ENCODE data around the gene PSMA2.
A peak's percentile ranks its signal among the peaks of the same experiment; 100 is the strongest.

The PSMA2 gene

GRCh38 chr7:42939457-42940240, 7.7 kb upstream of the PSMA2 start:
- no peak for DNase-seq

GRCh38 chr7:42935861-42936260, 3.9 kb upstream of the PSMA2 start:
- no peak for DNase-seq

- DNase-seq: no peak
Measured at GRCh38 chr7:42934291-42934690, 2.3 kb upstream of the PSMA2 start.

- peak; percentile 38 for DNase-seq
Measured at GRCh38 chr7:42932811-42933591, 1.0 kb upstream of the PSMA2 start.

DNA sequence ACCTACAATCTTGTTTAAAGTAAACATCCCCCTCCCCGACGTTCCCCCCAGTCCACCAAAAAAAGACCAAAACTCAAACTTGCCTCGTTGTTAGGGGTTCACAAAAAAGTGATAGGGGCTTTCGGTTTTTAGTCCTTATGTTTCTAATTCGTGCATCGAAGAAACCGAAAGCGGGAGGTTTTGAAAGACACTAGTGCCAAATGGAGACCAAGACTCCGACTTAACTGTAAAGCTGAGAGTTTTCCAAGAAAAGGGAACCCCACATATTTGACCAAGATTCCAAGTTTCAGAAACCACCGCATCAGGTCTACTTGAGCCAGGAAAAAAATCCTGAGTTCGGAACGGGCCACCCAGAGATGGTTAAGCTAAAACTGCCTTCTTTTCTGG, 534 bp downstream of the PSMA2 start:
- DNase-seq: peak; percentile 52

GRCh38 chr7:42930889-42931288, 1.1 kb downstream of the PSMA2 start:
- DNase-seq: no peak

GRCh38 chr7:42929449-42929848, 2.5 kb downstream of the PSMA2 start:
- no peak for DNase-seq

- DNase-seq: no peak
Measured at GRCh38 chr7:42928754-42929153, 3.2 kb downstream of the PSMA2 start.

GRCh38 chr7:42926204-42926603, 5.8 kb downstream of the PSMA2 start:
- no peak for DNase-seq

DNA sequence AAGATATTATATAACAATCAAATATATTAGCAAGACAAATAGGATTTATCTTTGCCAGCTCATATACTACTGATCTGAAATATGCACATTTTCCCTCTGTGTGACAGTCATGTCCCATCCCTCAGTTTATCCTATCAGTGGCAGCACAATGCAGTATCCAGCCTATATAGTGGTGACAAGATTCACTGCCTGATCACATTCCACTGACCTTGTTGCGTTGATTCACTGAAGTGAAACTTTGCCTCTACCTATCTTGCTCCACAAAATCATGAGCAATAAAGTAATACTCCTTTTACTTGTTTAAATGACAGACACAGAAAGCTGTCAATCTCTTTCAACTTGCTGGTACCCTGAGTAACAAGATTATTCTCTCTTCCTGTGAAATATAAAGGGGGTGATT, 6.3 kb downstream of the PSMA2 start:
- no peak for DNase-seq

- no peak for DNase-seq
Measured at GRCh38 chr7:42924223-42924838, 7.6 kb downstream of the PSMA2 start.

GRCh38 chr7:42922017-42922753, 9.8 kb downstream of the PSMA2 start:
- DNase-seq: no peak

GRCh38 chr7:42915356-42915755, 16.6 kb downstream of the PSMA2 start:
- no peak for DNase-seq

DNA sequence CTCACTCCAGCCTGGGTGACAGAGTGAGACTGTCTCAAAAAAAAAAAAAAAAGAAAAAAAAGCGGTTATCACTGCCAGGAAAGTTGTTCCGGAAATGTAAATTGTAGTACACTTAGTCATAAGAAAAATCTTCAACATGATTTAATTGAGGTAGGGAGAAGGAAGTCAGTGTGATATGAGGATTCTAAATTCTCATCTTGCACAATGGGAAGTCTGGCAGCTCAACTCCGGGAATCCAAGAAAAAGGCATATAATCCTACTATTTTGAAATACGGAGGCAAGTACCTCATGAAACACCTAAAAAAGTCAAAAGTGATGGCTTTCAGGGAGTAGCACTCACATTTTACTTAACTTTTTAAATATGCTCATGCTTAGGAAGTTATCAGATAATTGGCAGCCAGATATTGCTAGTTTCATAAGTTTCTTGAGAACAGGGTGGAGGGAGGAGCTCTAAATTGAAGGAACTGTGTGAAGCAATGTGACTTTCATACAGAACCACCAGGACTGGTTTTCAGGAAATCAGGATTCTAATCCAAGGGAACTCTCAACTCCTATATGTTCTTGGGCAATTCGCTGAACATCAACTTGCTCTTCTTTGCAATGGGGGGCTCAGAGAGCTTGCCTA, 17.4 kb downstream of the PSMA2 start:
- DNase-seq: no peak

GRCh38 chr7:42914009-42914408, 18.0 kb downstream of the PSMA2 start:
- no peak for DNase-seq

- DNase-seq: no peak
Measured at GRCh38 chr7:42913591-42913990, 18.4 kb downstream of the PSMA2 start.

GRCh38 chr7:42911454-42912447, 20.2 kb downstream of the PSMA2 start, which contains the start of gene C7orf25:
Gene C7orf25 (minus strand): TSS chr7:42912070. CDS start chr7:42910900, 1,170 bp downstream.
- peak; percentile 97 for DNase-seq

GRCh38 chr7:42910306-42910705, 21.7 kb downstream of the PSMA2 start:
- no peak for DNase-seq

DNA sequence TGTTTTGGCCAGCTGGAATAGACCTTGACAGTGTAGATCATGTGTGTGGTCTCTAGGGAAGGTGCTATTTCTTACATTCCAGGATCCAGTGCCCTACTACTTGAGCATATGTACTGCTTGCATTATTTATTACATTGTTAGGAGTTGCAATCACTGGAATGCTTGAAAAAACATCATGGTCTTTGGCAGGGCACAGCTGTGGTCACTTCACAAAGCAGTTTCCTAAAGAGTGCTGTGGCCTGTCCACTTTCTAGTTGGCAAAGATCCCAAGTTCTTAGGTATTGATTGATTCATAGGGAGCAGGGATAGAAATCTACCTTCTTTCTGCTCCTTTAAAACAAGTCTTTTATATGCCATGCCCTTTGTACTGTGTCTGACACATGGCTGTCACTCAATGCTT, 24.7 kb downstream of the PSMA2 start:
- DNase-seq: no peak

DNA sequence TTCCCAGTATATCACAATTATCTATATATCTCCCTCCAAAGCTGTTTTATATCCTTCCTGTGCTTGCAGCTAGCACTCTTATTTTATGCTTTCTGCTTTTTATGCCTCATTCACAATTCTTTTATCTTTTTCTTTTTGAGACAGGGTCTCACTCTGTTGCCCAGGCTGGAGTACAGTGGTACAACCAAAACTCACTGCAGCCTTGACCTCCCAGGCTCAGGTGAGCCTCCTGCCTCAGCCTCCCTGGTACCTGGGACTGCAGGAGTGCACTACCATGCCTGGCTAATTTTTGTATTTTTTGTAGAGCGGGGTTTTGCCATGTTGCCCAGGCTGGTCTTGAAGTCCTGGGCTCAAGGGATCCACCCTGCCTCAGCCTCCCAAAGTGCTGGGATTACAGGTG, 25.8 kb downstream of the PSMA2 start:
- no peak for DNase-seq

DNA sequence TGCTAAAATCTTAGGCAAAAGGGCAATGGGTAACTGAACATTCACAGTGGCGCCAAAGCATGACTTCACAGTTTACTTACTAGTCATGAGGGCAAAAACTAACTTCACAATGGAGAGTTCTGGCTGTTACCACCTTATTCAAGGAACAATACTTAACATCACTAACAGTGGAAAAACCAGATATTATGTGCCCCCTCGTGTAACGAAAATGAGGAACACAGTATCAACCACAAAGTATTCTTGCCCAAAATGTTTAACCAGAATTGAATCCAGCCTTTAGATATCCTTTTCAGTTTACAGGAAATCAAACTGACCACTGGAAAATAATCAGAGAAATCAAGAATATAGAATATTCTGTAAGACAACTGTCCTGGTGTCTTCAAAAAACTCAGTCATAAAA, 29.6 kb downstream of the PSMA2 start:
- DNase-seq: no peak

Data from RPMI8226 (cell line).